Colonic mucosa (tissue), 4 donors: Measurements from ENCODE around the gene DLG2. TPM values are rescaled to one million over a fixed set of nuclear protein-coding genes. Genes with fewer than 3 reads are reported as not detected.

ENCODE experiments used
- DNase-seq: peaks from one replicate; pipeline ENCODE4 v3.0.0-alpha.2; 2020
- H3K27ac ChIP-seq: fragments of 200-600 bp; one replicate; pipeline ENCODE4 v1.8.0; 2021
- H3K27me3 ChIP-seq: fragments of 200-600 bp; one replicate; pipeline ENCODE4 v1.8.0; 2021
- H3K36me3 ChIP-seq: fragments of 200-600 bp; one replicate; pipeline ENCODE4 v1.8.0; 2021
- H3K4me1 ChIP-seq: fragments of 200-600 bp; one replicate; pipeline ENCODE4 v1.8.0; 2021; ENCODE audit warnings: mild to moderate bottlenecking
- H3K4me3 ChIP-seq: fragments of 200-600 bp; one replicate; pipeline ENCODE4 v1.8.0; 2021
- H3K9ac ChIP-seq, 2 donors: one replicate each; pipeline ENCODE4 v1.7.0; 2013; ENCODE audit warnings: control low read depth in 2 of 2, low read depth in 2 of 2, low read length in 2 of 2
- H3K9me3 ChIP-seq: fragments of 200-600 bp; one replicate; pipeline ENCODE4 v1.8.0; 2021
- CTCF ChIP-seq: fragments of 200-600 bp; IDR thresholded peaks from one replicate; pipeline ENCODE4 v1.8.0; 2022; ENCODE audit warnings: antibody characterized with exemption, mild to moderate bottlenecking
- intact Hi-C: fragments of 100-400 bp; cut with DNase I; formaldehyde crosslinking; loops from one replicate; pipeline ENCODE4 v1.14.1; 2022
- total RNA-seq, 2 donors: library from RNA; stranded (reverse); fragmentation: NEBNext Ultra II Directional in 1 of 2; extraction: Animal tissue kit (Norgen Biotek cat#: 25700) in 1 of 2; gene quantifications; one replicate each; pipeline ENCODE4 v1.2.1, GENCODE V29; 2021
- donor health status: healthy.
- donor health status: DM: no; HTN: no; CAD: no.
- donor health status: DM: no; HTN: no; CAD: no.

Gene DLG2
- total RNA-seq, 2 donors from 2014 or later: 1.4 to 3.3 TPM

GRCh38 chr11:83480251-83480650, 2146.9 kb downstream of the DLG2 start:
- intact Hi-C loops: no loop called here
- Histone ChIP-seq H3K9me3 (no peaks in the 10 kb centered on the region), H3K4me1 (no peaks in the 10 kb centered on the region), H3K9ac (no peak overlapping the region), H3K27me3 (no peaks in the 10 kb centered on the region), H3K4me3 (no peak overlapping the region), H3K36me3 (no peaks in the 10 kb centered on the region), H3K27ac (no peak overlapping the region)
- no peak for TF ChIP-seq CTCF
- no peak for DNase-seq

GRCh38 chr11:83477772-83478171, 2149.4 kb downstream of the DLG2 start:
- Histone ChIP-seq H3K4me1 (no peaks in the 10 kb centered on the region), H3K36me3 (no peaks in the 10 kb centered on the region), H3K4me3 (no peak overlapping the region), H3K9me3 (no peaks in the 10 kb centered on the region), H3K27ac (no peak overlapping the region), H3K9ac (no peak overlapping the region), H3K27me3 (no peaks in the 10 kb centered on the region)
- no peak for TF ChIP-seq CTCF
- no peak for DNase-seq
- intact Hi-C loops: no loop called here

GRCh38 chr11:83475760-83476159, 2151.4 kb downstream of the DLG2 start:
- Histone ChIP-seq H3K4me1 (no peaks in the 10 kb centered on the region), H3K27me3 (no peaks in the 10 kb centered on the region), H3K36me3 (no peaks in the 10 kb centered on the region), H3K9me3 (no peaks in the 10 kb centered on the region), H3K9ac (no peak overlapping the region), H3K4me3 (no peak overlapping the region), H3K27ac (no peak overlapping the region)
- no peak for DNase-seq
- intact Hi-C loops: no loop called here
- no peak for TF ChIP-seq CTCF

GRCh38 chr11:83473743-83474142, 2153.4 kb downstream of the DLG2 start:
- H3K27ac ChIP-seq: no peak overlapping the region
- intact Hi-C loops: no loop called here
- H3K9me3 ChIP-seq: no peaks in the 10 kb centered on the region
- no peak overlapping the region for H3K9ac ChIP-seq
- H3K4me1 ChIP-seq: no peaks in the 10 kb centered on the region
- H3K4me3 ChIP-seq: no peak overlapping the region
- no peak for DNase-seq
- H3K36me3 ChIP-seq: no peaks in the 10 kb centered on the region
- no peak for TF ChIP-seq CTCF
- no peaks in the 10 kb centered on the region for H3K27me3 ChIP-seq

GRCh38 chr11:83472806-83473205, 2154.3 kb downstream of the DLG2 start:
- H3K27me3 ChIP-seq: no peaks in the 10 kb centered on the region
- no peak overlapping the region for H3K4me3 ChIP-seq
- intact Hi-C loops: no loop called here
- H3K27ac ChIP-seq: no peak overlapping the region
- DNase-seq: no peak
- TF ChIP-seq CTCF: no peak
- H3K36me3 ChIP-seq: no peaks in the 10 kb centered on the region
- H3K9me3 ChIP-seq: no peaks in the 10 kb centered on the region
- no peaks in the 10 kb centered on the region for H3K4me1 ChIP-seq
- H3K9ac ChIP-seq: no peak overlapping the region
